HuH-7.5 (cell line): ENCODE measurements around the gene TPGS2.
"Not testable (repeated sequence)": the region's sequence is repeated elsewhere in the genome, so short reads cannot be mapped to it uniquely, and the experiment has no call there.

Source experiments
- DNase-seq: peaks from one replicate; pipeline ENCODE4 v3.0.0; 2011; ENCODE audit warnings: low spot score

TPGS2 gene

GRCh38 chr18:36821681-36822080 lies 7.1 kb downstream of the TPGS2 start:
- no peak for DNase-seq

- DNase-seq = no peak
Measured at GRCh38 chr18:36819621-36820020, 9.2 kb downstream of the TPGS2 start.

GRCh38 chr18:36818652-36819051 lies 10.2 kb downstream of the TPGS2 start:
- DNase-seq = no peak

- DNase-seq = no peak
Measured at GRCh38 chr18:36817039-36817438, 11.8 kb downstream of the TPGS2 start.

- not testable (repeated sequence) for DNase-seq
Measured at GRCh38 chr18:36816096-36816495, 12.7 kb downstream of the TPGS2 start.

- no peak for DNase-seq
Measured at GRCh38 chr18:36814994-36815393, 13.8 kb downstream of the TPGS2 start.

GRCh38 chr18:36813824-36814223 lies 15.0 kb downstream of the TPGS2 start:
- no peak for DNase-seq

GRCh38 chr18:36813101-36813775 lies 15.6 kb downstream of the TPGS2 start:
- no peak for DNase-seq

- no peak for DNase-seq
Measured at GRCh38 chr18:36812678-36813077, 16.1 kb downstream of the TPGS2 start.

GRCh38 chr18:36811955-36812354 lies 16.8 kb downstream of the TPGS2 start:
- DNase-seq = no peak

- DNase-seq = no peak
Measured at GRCh38 chr18:36811430-36811829, 17.4 kb downstream of the TPGS2 start.

GRCh38 chr18:36809590-36810381 lies 19.0 kb downstream of the TPGS2 start:
- DNase-seq = peak; percentile 25

GRCh38 chr18:36808681-36809080 lies 20.1 kb downstream of the TPGS2 start:
- DNase-seq = no peak

- DNase-seq = no peak
Measured at GRCh38 chr18:36805105-36805504, 23.7 kb downstream of the TPGS2 start.

GRCh38 chr18:36798738-36799473 lies 29.9 kb downstream of the TPGS2 start:
- DNase-seq = no peak

GRCh38 chr18:36792634-36793283 lies 36.0 kb downstream of the TPGS2 start:
- no peak for DNase-seq

GRCh38 chr18:36786686-36787085 lies 42.1 kb downstream of the TPGS2 start:
- DNase-seq = peak; percentile 50

- DNase-seq = no peak
Measured at GRCh38 chr18:36783792-36784191, 45.0 kb downstream of the TPGS2 start.

GRCh38 chr18:36782710-36783109 lies 46.1 kb downstream of the TPGS2 start:
- DNase-seq = no peak

GRCh38 chr18:36780748-36781147 lies 48.1 kb downstream of the TPGS2 start:
- no peak for DNase-seq

- no peak for DNase-seq
Measured at GRCh38 chr18:36777566-36777965, 51.2 kb downstream of the TPGS2 start.

- DNase-seq = no peak
Measured at GRCh38 chr18:36776650-36777049, 52.2 kb downstream of the TPGS2 start.
